K562 (cell line): ENCODE results near the gene UBE2U. TPM values are rescaled to one million over a fixed set of nuclear protein-coding genes. Genes with fewer than 3 reads are reported as not detected.

Source experiments
- ATAC-seq: fragments of 200-7000 bp; cut with Tn5 transposase; 3 replicates; pipeline ENCODE4 v1.9.1; 2020; ENCODE audit warnings: moderate library complexity
- BruUV-seq: library from RNA; stranded (reverse); fragments of 400-500 nt; replicated peaks from 2 replicates; lab custom pipeline; 2021; lab: Mats Ljungman, UMichigan
- CTCF ChIA-PET: fragments of 300-600 bp; formaldehyde crosslinking; extraction: SDS; loops from one replicate; lab custom pipeline; 2021; ENCODE audit warnings: low intra/inter-chr PET ratio; lab: Yijun Ruan, JAX
- POLR2A ChIA-PET: fragments of 300-600, 350-650 bp; sonication (Branson Sonifier 250); formaldehyde crosslinking; extraction: SDS; loops from one replicate; lab custom pipeline; 2021; ENCODE audit warnings: antibody characterized with exemption, inconsistent platforms; lab: Yijun Ruan, JAX
- DNase-seq, 4 experiments: peaks; one replicate each; pipeline versions ENCODE4 v3.0.0 to v3.0.0-alpha.2; 2011 to 2018; ENCODE audit warnings: low spot score in 3 of 4, mixed read lengths in 3 of 4; ENCODE audit errors: extremely low read depth in 1 of 4
- FAIRE-seq: peaks from 2 replicates; lab custom pipeline; 2011; peaks lifted over from hg19 to GRCh38; lab: Jason Lieb, UNC
- H2AFZ ChIP-seq: 2 replicates; pipeline ENCODE4 v1.6.0; 2011; ENCODE audit warnings: low read depth, low read length, control low read depth, inconsistent platforms
- H3K27ac ChIP-seq: fragments of 200-600 bp; 3 replicates; pipeline ENCODE4 v1.8.0; 2011; ENCODE audit warnings: low read depth, mild to moderate bottlenecking, control low read depth, inconsistent platforms, low read length, moderate library complexity, mixed read lengths; ENCODE audit errors: extremely low read depth
- H3K27me3 ChIP-seq, 2 experiments: fragments of 300-600 bp in 1 of 2; 2 replicates in 1 of 2; 3 replicates in 1 of 2; pipeline versions ENCODE4 v1.6.0 to v1.8.0; 2011; ENCODE audit warnings: inconsistent platforms in 2 of 2, low read length in 2 of 2, mild to moderate bottlenecking in 1 of 2, mixed read lengths in 1 of 2, moderate library complexity in 1 of 2; ENCODE audit not compliant: control insufficient read depth in 2 of 2, insufficient read depth in 2 of 2
- H3K36me3 ChIP-seq: fragments of 300-600 bp; 3 replicates; pipeline ENCODE4 v1.8.0; 2011; ENCODE audit warnings: mild to moderate bottlenecking, low read length, inconsistent platforms; ENCODE audit not compliant: control insufficient read depth, insufficient read depth
- H3K4me1 ChIP-seq, 2 experiments: fragments of 200-600 bp in 1 of 2; replicated peaks in 1 of 2; 2 replicates in 1 of 2; 3 replicates in 1 of 2; pipeline versions ENCODE4 v1.5.1 to v1.8.0; 2011; ENCODE audit warnings: inconsistent platforms in 2 of 2, low read length in 2 of 2, mild to moderate bottlenecking in 1 of 2, mixed read lengths in 1 of 2, moderate library complexity in 1 of 2; ENCODE audit not compliant: control insufficient read depth in 2 of 2, insufficient read depth in 2 of 2
- H3K4me2 ChIP-seq: 2 replicates; pipeline ENCODE4 v1.6.1; 2011; ENCODE audit warnings: low read length, control low read depth, inconsistent platforms, mixed read lengths; ENCODE audit not compliant: insufficient read depth
- H3K4me3 ChIP-seq: fragments of 200-600 bp; sonication (generic), shearing (Covaris generic); 2 replicates; pipeline ENCODE4 v1.5.1; 2016; ENCODE audit warnings: control low read depth, inconsistent platforms
- H3K79me2 ChIP-seq: fragments of 200-600 bp; 3 replicates; pipeline ENCODE4 v1.8.0; 2011; ENCODE audit warnings: low read length, inconsistent platforms; ENCODE audit not compliant: control insufficient read depth, insufficient read depth
- H3K9ac ChIP-seq, 2 experiments: 2 replicates each; pipeline versions ENCODE4 v1.6.0 to v1.6.1; 2011; ENCODE audit warnings: low read depth in 2 of 2, low read length in 2 of 2, control low read depth in 1 of 2, inconsistent platforms in 1 of 2, mild to moderate bottlenecking in 1 of 2, mixed read lengths in 1 of 2; ENCODE audit not compliant: insufficient read depth in 1 of 2
- H3K9me1 ChIP-seq: one replicate; pipeline ENCODE4 v1.6.0; 2011; ENCODE audit warnings: inconsistent platforms, mild to moderate bottlenecking, low read length, moderate library complexity; ENCODE audit not compliant: control insufficient read depth, insufficient read depth
- H3K9me3 ChIP-seq: replicated peaks from 2 replicates; pipeline ENCODE4 v1.5.1; 2011; ENCODE audit warnings: low read depth, low read length, inconsistent platforms; ENCODE audit not compliant: control insufficient read depth, insufficient read depth
- H4K20me1 ChIP-seq: replicated peaks from 2 replicates; pipeline ENCODE4 v1.6.1; 2011; ENCODE audit warnings: low read length, inconsistent platforms, mixed read lengths; ENCODE audit not compliant: control insufficient read depth, insufficient read depth
- HMG20A ChIP-seq: fragments of 450-650 bp; formaldehyde crosslinking; conservative IDR thresholded peaks from 2 replicates; pipeline ENCODE4 v1.4.0; 2020; ENCODE audit warnings: mild to moderate bottlenecking, mixed read lengths
- ZNF561 ChIP-seq: fragments of 450-650 bp; formaldehyde crosslinking; conservative IDR thresholded peaks from 2 replicates; pipeline ENCODE4 v1.4.0; 2020; ENCODE audit warnings: mild to moderate bottlenecking, moderate library complexity
- ZNF584 ChIP-seq: fragments of 200-800 bp; sonication (Bioruptor generic); IDR thresholded peaks from 2 replicates; pipeline ENCODE4 v1.6.1; 2016; ENCODE audit warnings: low read depth, mild to moderate bottlenecking, missing genetic modification characterization, missing compliant biosample characterization
- ZNF76 ChIP-seq: fragments of 250-450 bp; sonication (Bioruptor Pico); IDR thresholded peaks from 2 replicates; pipeline ENCODE4 v1.4.0; 2020; ENCODE audit warnings: mild to moderate bottlenecking, moderate library complexity, borderline replicate concordance
- in situ Hi-C: fragments of 300-500 bp; cut with MboI; formaldehyde crosslinking; loops from 4 replicates; pipeline ENCODE4 v1.15.0; 2018; ENCODE audit warnings: inconsistent platforms, mixed read lengths
- intact Hi-C: fragments of 100-400 bp; cut with micrococcal nuclease; formaldehyde crosslinking; loops from 2 replicates; pipeline ENCODE4 v1.14.2; 2022
- polyA plus RNA-seq, 8 experiments: library from polyadenylated mRNA; depleted of rRNA in 4 of 8; stranded (reverse) in 5 of 8; unstranded in 3 of 8; fragments of >200 nt; fragmentation: Nextera tagmentation in 2 of 8; fragmentation: Illumina TruSeq in 1 of 8; extraction: Ambion mirVana in 2 of 8; extraction: Trizol in 1 of 8; gene quantifications; 2 replicates each; pipeline versions ENCODE4 v1.2.1 to v1.2.3, GENCODE V29; 2011 to 2014; ENCODE audit warnings: inconsistent platforms in 1 of 8, missing spikeins in 1 of 8
- total RNA-seq, 7 experiments: library from RNA; depleted of rRNA in 6 of 7; stranded (reverse); fragments of >200 nt in 6 of 7; fragmentation: Illumina TruSeq in 2 of 7; extraction: Trizol in 2 of 7; gene quantifications; 2 replicates each; pipeline versions ENCODE4 v1.2.1 to v1.2.3, GENCODE V29; 2011 to 2021; ENCODE audit warnings: low replicate concordance in 1 of 7
- TF ChIP-seq, protein P1 (sequence below), 2 experiments: IDR thresholded peaks; 2 replicates each; pipeline ENCODE4 v1.6.1; 2011; ENCODE audit warnings: borderline replicate concordance in 1 of 2, control low read depth in 1 of 2, low read depth in 1 of 2, low read length in 1 of 2, mild to moderate bottlenecking in 1 of 2, mixed read lengths in 1 of 2, moderate library complexity in 1 of 2; ENCODE audit not compliant: insufficient read depth in 1 of 2, insufficient read length in 1 of 2, poor library complexity in 1 of 2, severe bottlenecking in 1 of 2; ENCODE audit errors: extremely low read depth in 1 of 2
- TF ChIP-seq, protein P2 (sequence below), 2 experiments: fragments of 450-650 bp; IDR thresholded peaks; 2 replicates each; pipeline ENCODE4 v1.6.1; 2016

The UBE2U gene
- total and polyA plus RNA-seq, 9 of the 15 experiments (the other 6 are each of a cell fraction or from before 2014, with no cell fraction given) = not detected

DNA sequence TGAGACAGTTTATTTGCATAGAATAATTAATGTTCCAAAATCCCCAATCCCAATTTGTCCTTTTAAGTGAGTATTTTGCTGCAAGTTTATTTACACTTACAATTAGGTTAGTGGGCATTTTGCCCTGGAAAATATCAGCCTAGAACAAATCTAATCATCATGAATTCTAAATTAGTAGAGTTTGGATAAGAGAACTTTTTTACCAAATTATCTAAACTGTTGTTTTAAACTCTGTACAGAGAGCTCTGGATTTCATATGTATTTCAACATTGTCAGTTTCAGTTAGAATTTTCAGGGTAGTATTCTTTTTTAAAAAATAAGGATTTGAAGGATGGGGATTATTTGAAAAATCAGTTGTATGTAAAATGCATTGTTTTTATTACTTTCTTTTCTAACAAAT, 27.8 kb upstream of the UBE2U start:
- no peaks in the 10 kb centered on the region for H3K4me1 ChIP-seq
- no peaks in the 10 kb centered on the region for H3K9me3 ChIP-seq
- no peak for DNase-seq
- H3K36me3 ChIP-seq = no peaks in the 10 kb centered on the region
- H2AFZ ChIP-seq = no peak overlapping the region
- no peak for ATAC-seq
- H3K4me2 ChIP-seq = no peak overlapping the region
- ChIA-PET POLR2A (no interaction called here), CTCF (no interaction called here)
- H3K27ac ChIP-seq = no peak overlapping the region
- no peak for FAIRE-seq
- in situ Hi-C loops = no loop called here
- no peak for TF ChIP-seq ZNF76 (CRISPR knock-in tag)
- no peak for TF ChIP-seq ZNF561 (CRISPR knock-in tag)
- no peak for TF ChIP-seq HMG20A (CRISPR knock-in tag)
- no peak for TF ChIP-seq ZNF584 (CRISPR knock-in tag)
- TF ChIP-seq, protein P1, sequence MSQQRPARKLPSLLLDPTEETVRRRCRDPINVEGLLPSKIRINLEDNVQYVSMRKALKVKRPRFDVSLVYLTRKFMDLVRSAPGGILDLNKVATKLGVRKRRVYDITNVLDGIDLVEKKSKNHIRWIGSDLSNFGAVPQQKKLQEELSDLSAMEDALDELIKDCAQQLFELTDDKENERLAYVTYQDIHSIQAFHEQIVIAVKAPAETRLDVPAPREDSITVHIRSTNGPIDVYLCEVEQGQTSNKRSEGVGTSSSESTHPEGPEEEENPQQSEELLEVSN (IDR thresholded peaks at IDR 0.05; ENCODE audit: borderline replicate concordance in 1 of 2, extremely low read depth in 1 of 2, insufficient read depth in 1 of 2, insufficient read length in 1 of 2, low read depth in 1 of 2, low read length in 1 of 2, poor library complexity in 1 of 2, severe bottlenecking in 1 of 2) = no peak
- TF ChIP-seq, protein P2, sequence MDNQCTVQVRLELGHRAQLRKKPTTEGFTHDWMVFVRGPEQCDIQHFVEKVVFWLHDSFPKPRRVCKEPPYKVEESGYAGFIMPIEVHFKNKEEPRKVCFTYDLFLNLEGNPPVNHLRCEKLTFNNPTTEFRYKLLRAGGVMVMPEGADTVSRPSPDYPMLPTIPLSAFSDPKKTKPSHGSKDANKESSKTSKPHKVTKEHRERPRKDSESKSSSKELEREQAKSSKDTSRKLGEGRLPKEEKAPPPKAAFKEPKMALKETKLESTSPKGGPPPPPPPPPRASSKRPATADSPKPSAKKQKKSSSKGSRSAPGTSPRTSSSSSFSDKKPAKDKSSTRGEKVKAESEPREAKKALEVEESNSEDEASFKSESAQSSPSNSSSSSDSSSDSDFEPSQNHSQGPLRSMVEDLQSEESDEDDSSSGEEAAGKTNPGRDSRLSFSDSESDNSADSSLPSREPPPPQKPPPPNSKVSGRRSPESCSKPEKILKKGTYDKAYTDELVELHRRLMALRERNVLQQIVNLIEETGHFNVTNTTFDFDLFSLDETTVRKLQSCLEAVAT (IDR thresholded peaks at IDR 0.05) = no peak
- H4K20me1 ChIP-seq = no peaks in the 10 kb centered on the region
- peaks cover 0 to 4% of the 10 kb centered on the region in 2 experiments; a peak in 1 of 5 replicates for H3K27me3 ChIP-seq
- H3K9ac ChIP-seq = no peak overlapping the region
- no TSS peak for BruUV-seq
- no peaks in the 10 kb centered on the region for H3K79me2 ChIP-seq
- intact Hi-C loops = no loop called here
- no peaks in the 10 kb centered on the region for H3K9me1 ChIP-seq
- no peak overlapping the region for H3K4me3 ChIP-seq
